HEK293 (cell line): ENCODE data around the gene RPS14.

Source experiments
- BCL11A ChIP-seq: fragments of 450-650 bp; formaldehyde crosslinking; IDR thresholded peaks from 2 replicates; pipeline ENCODE4 v1.5.1; 2016; ENCODE audit warnings: low read depth, missing biosample characterization, missing genetic modification characterization
- HOXD13 ChIP-seq: sonication (generic); formaldehyde crosslinking; IDR thresholded peaks from 2 replicates; pipeline ENCODE4 v1.8.0; 2022; ENCODE audit warnings: missing genetic modification reagents, borderline replicate concordance
- KLF9 ChIP-seq: fragments of 450-650 bp; formaldehyde crosslinking; IDR thresholded peaks from 2 replicates; pipeline ENCODE4 v1.5.1; 2016; ENCODE audit warnings: missing biosample characterization, missing genetic modification characterization, low read depth
- SP2 ChIP-seq: fragments of 450-650 bp; formaldehyde crosslinking; IDR thresholded peaks from 2 replicates; pipeline ENCODE4 v1.5.1; 2016; ENCODE audit warnings: missing biosample characterization, missing genetic modification characterization
- SP3 ChIP-seq: fragments of 450-650 bp; formaldehyde crosslinking; IDR thresholded peaks from 2 replicates; pipeline ENCODE4 v1.5.1; 2016; ENCODE audit warnings: missing biosample characterization, missing genetic modification characterization
- YY2 ChIP-seq: fragments of 450-650 bp; formaldehyde crosslinking; IDR thresholded peaks from 2 replicates; pipeline ENCODE4 v1.5.1; 2016; ENCODE audit warnings: missing biosample characterization, missing genetic modification characterization
- ZBTB17 ChIP-seq: fragments of 450-650 bp; formaldehyde crosslinking; IDR thresholded peaks from 2 replicates; pipeline ENCODE4 v1.5.1; 2016; ENCODE audit warnings: missing biosample characterization, missing genetic modification characterization
- ZNF132 ChIP-seq: fragments of 450-650 bp; formaldehyde crosslinking; IDR thresholded peaks from 2 replicates; pipeline ENCODE4 v1.5.1; 2017; ENCODE audit warnings: missing biosample characterization, missing genetic modification characterization, borderline replicate concordance
- ZNF148 ChIP-seq: fragments of 450-650 bp; formaldehyde crosslinking; IDR thresholded peaks from 2 replicates; pipeline ENCODE4 v1.5.0; 2017; ENCODE audit warnings: missing biosample characterization, missing genetic modification characterization, borderline replicate concordance
- ZNF169 ChIP-seq: fragments of 450-650 bp; formaldehyde crosslinking; IDR thresholded peaks from 2 replicates; pipeline ENCODE4 v1.5.1; 2016; ENCODE audit warnings: missing biosample characterization, missing genetic modification characterization
- ZNF2 ChIP-seq: fragments of 450-650 bp; formaldehyde crosslinking; IDR thresholded peaks from 2 replicates; pipeline ENCODE4 v1.5.1; 2016; ENCODE audit warnings: missing biosample characterization, missing genetic modification characterization
- ZNF221 ChIP-seq: fragments of 450-650 bp; formaldehyde crosslinking; IDR thresholded peaks from 2 replicates; pipeline ENCODE4 v1.5.1; 2017; ENCODE audit warnings: missing biosample characterization, missing genetic modification characterization, borderline replicate concordance
- ZNF350 ChIP-seq: fragments of 450-650 bp; formaldehyde crosslinking; IDR thresholded peaks from 2 replicates; pipeline ENCODE4 v1.5.0; 2017; ENCODE audit warnings: missing biosample characterization, mild to moderate bottlenecking, missing genetic modification characterization
- ZNF394 ChIP-seq: fragments of 450-650 bp; formaldehyde crosslinking; IDR thresholded peaks from 2 replicates; pipeline ENCODE4 v1.5.1; 2016; ENCODE audit warnings: missing biosample characterization, missing genetic modification characterization, mild to moderate bottlenecking, moderate library complexity, borderline replicate concordance
- ZNF404 ChIP-seq: fragments of 450-650 bp; formaldehyde crosslinking; IDR thresholded peaks from 2 replicates; pipeline ENCODE4 v1.5.1; 2017; ENCODE audit warnings: missing biosample characterization, missing genetic modification characterization
- ZNF416 ChIP-seq: fragments of 450-650 bp; formaldehyde crosslinking; IDR thresholded peaks from 2 replicates; pipeline ENCODE4 v1.5.1; 2016; ENCODE audit warnings: missing biosample characterization, missing genetic modification characterization
- ZNF48 ChIP-seq: fragments of 450-650 bp; formaldehyde crosslinking; IDR thresholded peaks from 2 replicates; pipeline ENCODE4 v1.5.1; 2016; ENCODE audit warnings: missing biosample characterization, missing genetic modification characterization
- ZNF549 ChIP-seq: fragments of 450-650 bp; IDR thresholded peaks from 2 replicates; pipeline ENCODE4 v1.5.1; 2018; ENCODE audit warnings: missing biosample characterization, missing genetic modification characterization, mild to moderate bottlenecking, inconsistent platforms, moderate library complexity
- ZNF558 ChIP-seq: fragments of 450-650 bp; formaldehyde crosslinking; IDR thresholded peaks from 2 replicates; pipeline ENCODE4 v1.5.1; 2016; ENCODE audit warnings: missing biosample characterization, missing genetic modification characterization
- ZNF585B ChIP-seq: fragments of 450-650 bp; formaldehyde crosslinking; IDR thresholded peaks from 2 replicates; pipeline ENCODE4 v1.5.1; 2016; ENCODE audit warnings: missing biosample characterization, missing genetic modification characterization
- ZNF623 ChIP-seq: fragments of 450-650 bp; formaldehyde crosslinking; IDR thresholded peaks from 2 replicates; pipeline ENCODE4 v1.5.1; 2016; ENCODE audit warnings: missing biosample characterization, missing genetic modification characterization
- ZNF626 ChIP-seq: fragments of 450-650 bp; sonication (Bioruptor Pico); formaldehyde crosslinking; IDR thresholded peaks from 2 replicates; pipeline ENCODE4 v1.5.1; 2018; ENCODE audit warnings: missing biosample characterization, missing genetic modification characterization, inconsistent platforms
- ZNF677 ChIP-seq: fragments of 450-650 bp; IDR thresholded peaks from 2 replicates; pipeline ENCODE4 v1.5.0; 2018; ENCODE audit warnings: missing biosample characterization, mild to moderate bottlenecking, missing genetic modification characterization, moderate library complexity
- ZNF704 ChIP-seq: fragments of 450-650 bp; formaldehyde crosslinking; IDR thresholded peaks from 2 replicates; pipeline ENCODE4 v1.5.1; 2016; ENCODE audit warnings: missing biosample characterization, missing genetic modification characterization
- ZNF76 ChIP-seq: fragments of 450-650 bp; formaldehyde crosslinking; IDR thresholded peaks from 2 replicates; pipeline ENCODE4; 2016; ENCODE audit warnings: low read depth, missing biosample characterization, missing genetic modification characterization, borderline replicate concordance
- TF ChIP-seq, protein P1 (sequence below): fragments of 450-650 bp; formaldehyde crosslinking; IDR thresholded peaks from 2 replicates; pipeline ENCODE4 v1.5.1; 2016; ENCODE audit warnings: missing biosample characterization, missing genetic modification characterization
- TF ChIP-seq, protein P2 (sequence below): fragments of 450-650 bp; formaldehyde crosslinking; IDR thresholded peaks from 2 replicates; pipeline ENCODE4 v1.5.1; 2017; ENCODE audit warnings: missing biosample characterization, missing genetic modification characterization
- TF ChIP-seq, protein P3 (sequence below): fragments of 450-650 bp; formaldehyde crosslinking; IDR thresholded peaks from 2 replicates; pipeline ENCODE4 v1.5.1; 2016; ENCODE audit warnings: missing biosample characterization, missing genetic modification characterization

The RPS14 gene

GRCh38 chr5:150449517-150450339 is at the start of gene RPS14 (continued):
- no peak for TF ChIP-seq ZNF350
- TF ChIP-seq ZNF404: no peak
- TF ChIP-seq ZNF132 (tag by site-specific recombination): no peak
- TF ChIP-seq ZBTB17: peak; percentile 87
- no peak for TF ChIP-seq ZNF148
- no peak for TF ChIP-seq ZNF677 (tag by site-specific recombination)
- TF ChIP-seq ZNF558 (tag by site-specific recombination): no peak
- TF ChIP-seq ZNF416 (tag by site-specific recombination): no peak
- TF ChIP-seq SP3: peak; percentile 97
- peak; percentile 89 for TF ChIP-seq ZNF76 (tag by site-specific recombination)
- TF ChIP-seq, protein P1, sequence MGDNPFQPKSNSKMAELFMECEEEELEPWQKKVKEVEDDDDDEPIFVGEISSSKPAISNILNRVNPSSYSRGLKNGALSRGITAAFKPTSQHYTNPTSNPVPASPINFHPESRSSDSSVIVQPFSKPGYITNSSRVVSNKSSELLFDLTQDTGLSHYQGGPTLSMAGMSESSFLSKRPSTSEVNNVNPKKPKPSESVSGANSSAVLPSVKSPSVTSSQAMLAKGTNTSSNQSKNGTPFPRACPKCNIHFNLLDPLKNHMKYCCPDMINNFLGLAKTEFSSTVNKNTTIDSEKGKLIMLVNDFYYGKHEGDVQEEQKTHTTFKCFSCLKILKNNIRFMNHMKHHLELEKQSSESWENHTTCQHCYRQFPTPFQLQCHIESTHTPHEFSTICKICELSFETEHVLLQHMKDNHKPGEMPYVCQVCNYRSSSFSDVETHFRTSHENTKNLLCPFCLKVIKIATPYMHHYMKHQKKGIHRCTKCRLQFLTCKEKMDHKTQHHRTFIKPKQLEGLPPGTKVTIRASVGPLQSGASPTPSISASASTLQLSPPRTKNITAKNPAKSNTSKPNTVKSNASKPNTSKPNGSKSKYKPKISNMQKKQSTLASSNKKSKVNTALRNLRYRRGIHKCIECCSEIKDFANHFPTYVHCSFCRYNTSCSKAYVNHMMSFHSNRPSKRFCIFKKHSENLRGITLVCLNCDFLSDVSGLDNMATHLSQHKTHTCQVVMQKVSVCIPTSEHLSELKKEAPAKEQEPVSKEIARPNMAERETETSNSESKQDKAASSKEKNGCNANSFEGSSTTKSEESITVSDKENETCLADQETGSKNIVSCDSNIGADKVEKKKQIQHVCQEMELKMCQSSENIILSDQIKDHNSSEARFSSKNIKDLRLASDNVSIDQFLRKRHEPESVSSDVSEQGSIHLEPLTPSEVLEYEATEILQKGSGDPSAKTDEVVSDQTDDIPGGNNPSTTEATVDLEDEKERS (tag by site-specific recombination): peak; percentile 94; the same call in 1 of the 2 replicates
- TF ChIP-seq ZNF549: no peak
- TF ChIP-seq ZNF626 (tag by site-specific recombination): no peak
- TF ChIP-seq ZNF585B (tag by site-specific recombination): 0 out of 2 replicates have a peak, but pooled peaks have one; percentile 16
- TF ChIP-seq, protein P2, sequence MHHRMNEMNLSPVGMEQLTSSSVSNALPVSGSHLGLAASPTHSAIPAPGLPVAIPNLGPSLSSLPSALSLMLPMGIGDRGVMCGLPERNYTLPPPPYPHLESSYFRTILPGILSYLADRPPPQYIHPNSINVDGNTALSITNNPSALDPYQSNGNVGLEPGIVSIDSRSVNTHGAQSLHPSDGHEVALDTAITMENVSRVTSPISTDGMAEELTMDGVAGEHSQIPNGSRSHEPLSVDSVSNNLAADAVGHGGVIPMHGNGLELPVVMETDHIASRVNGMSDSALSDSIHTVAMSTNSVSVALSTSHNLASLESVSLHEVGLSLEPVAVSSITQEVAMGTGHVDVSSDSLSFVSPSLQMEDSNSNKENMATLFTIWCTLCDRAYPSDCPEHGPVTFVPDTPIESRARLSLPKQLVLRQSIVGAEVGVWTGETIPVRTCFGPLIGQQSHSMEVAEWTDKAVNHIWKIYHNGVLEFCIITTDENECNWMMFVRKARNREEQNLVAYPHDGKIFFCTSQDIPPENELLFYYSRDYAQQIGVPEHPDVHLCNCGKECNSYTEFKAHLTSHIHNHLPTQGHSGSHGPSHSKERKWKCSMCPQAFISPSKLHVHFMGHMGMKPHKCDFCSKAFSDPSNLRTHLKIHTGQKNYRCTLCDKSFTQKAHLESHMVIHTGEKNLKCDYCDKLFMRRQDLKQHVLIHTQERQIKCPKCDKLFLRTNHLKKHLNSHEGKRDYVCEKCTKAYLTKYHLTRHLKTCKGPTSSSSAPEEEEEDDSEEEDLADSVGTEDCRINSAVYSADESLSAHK: peak; percentile 44
- TF ChIP-seq ZNF2 (tag by site-specific recombination): peak; percentile 94
- TF ChIP-seq ZNF394 (tag by site-specific recombination): peak; percentile 68
- TF ChIP-seq, protein P3, sequence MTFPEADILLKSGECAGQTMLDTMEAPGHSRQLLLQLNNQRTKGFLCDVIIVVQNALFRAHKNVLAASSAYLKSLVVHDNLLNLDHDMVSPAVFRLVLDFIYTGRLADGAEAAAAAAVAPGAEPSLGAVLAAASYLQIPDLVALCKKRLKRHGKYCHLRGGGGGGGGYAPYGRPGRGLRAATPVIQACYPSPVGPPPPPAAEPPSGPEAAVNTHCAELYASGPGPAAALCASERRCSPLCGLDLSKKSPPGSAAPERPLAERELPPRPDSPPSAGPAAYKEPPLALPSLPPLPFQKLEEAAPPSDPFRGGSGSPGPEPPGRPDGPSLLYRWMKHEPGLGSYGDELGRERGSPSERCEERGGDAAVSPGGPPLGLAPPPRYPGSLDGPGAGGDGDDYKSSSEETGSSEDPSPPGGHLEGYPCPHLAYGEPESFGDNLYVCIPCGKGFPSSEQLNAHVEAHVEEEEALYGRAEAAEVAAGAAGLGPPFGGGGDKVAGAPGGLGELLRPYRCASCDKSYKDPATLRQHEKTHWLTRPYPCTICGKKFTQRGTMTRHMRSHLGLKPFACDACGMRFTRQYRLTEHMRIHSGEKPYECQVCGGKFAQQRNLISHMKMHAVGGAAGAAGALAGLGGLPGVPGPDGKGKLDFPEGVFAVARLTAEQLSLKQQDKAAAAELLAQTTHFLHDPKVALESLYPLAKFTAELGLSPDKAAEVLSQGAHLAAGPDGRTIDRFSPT (tag by site-specific recombination): no peak
- TF ChIP-seq KLF9: no peak; the same call in none of the 2 replicates
- TF ChIP-seq ZNF221 (tag by site-specific recombination): no peak
- TF ChIP-seq HOXD13: no peak
- TF ChIP-seq ZNF48 (tag by site-specific recombination): no peak
- TF ChIP-seq ZNF169 (tag by site-specific recombination): no peak
- 0 out of 2 replicates have a peak, but pooled peaks have one; percentile 21 for TF ChIP-seq BCL11A (tag by site-specific recombination)
- TF ChIP-seq YY2: peak; percentile 99
- no peak for TF ChIP-seq ZNF704 (tag by site-specific recombination)
- no peak for TF ChIP-seq ZNF623 (tag by site-specific recombination)
- TF ChIP-seq SP2 (tag by site-specific recombination): peak; percentile 95
